Neural crest cell (in vitro differentiated cells): ENCODE measurements around the gene GPC6. TPM values are rescaled to one million over a fixed set of nuclear protein-coding genes. Genes with fewer than 3 reads are reported as not detected.

Source experiments
- DNase-seq: peaks from one replicate; pipeline ENCODE4 v3.0.0; 2021; ENCODE audit warnings: low read depth, mixed read lengths, low spot score
- H3K27ac Mint-ChIP-seq: one replicate; pipeline ENCODE4 v1.8.0; 2021; ENCODE audit warnings: mild to moderate bottlenecking, mixed read lengths; ENCODE audit not compliant: unreplicated experiment
- H3K27me3 Mint-ChIP-seq: 2 replicates; pipeline ENCODE4 v1.8.0; 2021; ENCODE audit warnings: low read depth, mild to moderate bottlenecking, mixed read lengths
- H3K36me3 Mint-ChIP-seq: 2 replicates; pipeline ENCODE4 v1.8.0; 2021; ENCODE audit warnings: low read depth, mild to moderate bottlenecking, mixed read lengths
- H3K4me1 Mint-ChIP-seq: 2 replicates; pipeline ENCODE4 v1.8.0; 2021; ENCODE audit warnings: mixed read lengths
- H3K4me3 Mint-ChIP-seq: one replicate; pipeline ENCODE4 v1.8.0; 2021; ENCODE audit warnings: mild to moderate bottlenecking, mixed read lengths
- H3K9me3 Mint-ChIP-seq: 2 replicates; pipeline ENCODE4 v1.8.0; 2021; ENCODE audit warnings: mixed read lengths
- total RNA-seq: library from RNA; stranded (reverse); gene quantifications from 2 replicates; pipeline ENCODE4 v1.2.1, GENCODE V29; 2021
- TF ChIP-seq, protein P1 (sequence below): fragments of 200-600 bp; sonication (generic); conservative IDR thresholded peaks from 2 replicates; pipeline ENCODE4 v1.5.0; 2021; ENCODE audit warnings: antibody characterized with exemption, mild to moderate bottlenecking

GPC6 gene
- total RNA-seq, 1 donor from 2014 or later: 13.4 TPM

DNA sequence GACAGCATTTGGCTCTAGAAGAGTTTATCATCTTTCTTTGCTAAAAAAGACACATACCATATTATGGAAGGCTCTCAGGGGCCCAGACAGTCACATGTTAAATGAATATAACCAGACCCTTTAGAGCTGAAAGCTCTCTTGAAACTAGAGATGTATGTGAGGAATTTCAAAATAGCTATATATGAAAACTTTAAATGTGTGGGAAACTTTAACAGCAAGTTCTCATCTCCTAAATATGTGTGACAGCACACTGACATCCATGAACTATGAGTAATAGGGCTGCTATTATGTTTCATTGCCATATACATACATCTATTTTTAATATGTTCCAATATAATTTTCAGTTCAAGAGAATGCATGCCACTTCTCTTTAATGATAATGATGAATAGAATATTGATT, 509.5 kb downstream of the GPC6 start:
- Mint-ChIP-seq H3K4me1 (no peaks in the 10 kb centered on the region), H3K4me3 (no peak overlapping the region), H3K9me3 (no peaks in the 10 kb centered on the region), H3K27me3 (no peaks in the 10 kb centered on the region), H3K27ac (no peak overlapping the region), H3K36me3 (no peaks in the 10 kb centered on the region)
- TF ChIP-seq, protein P1, sequence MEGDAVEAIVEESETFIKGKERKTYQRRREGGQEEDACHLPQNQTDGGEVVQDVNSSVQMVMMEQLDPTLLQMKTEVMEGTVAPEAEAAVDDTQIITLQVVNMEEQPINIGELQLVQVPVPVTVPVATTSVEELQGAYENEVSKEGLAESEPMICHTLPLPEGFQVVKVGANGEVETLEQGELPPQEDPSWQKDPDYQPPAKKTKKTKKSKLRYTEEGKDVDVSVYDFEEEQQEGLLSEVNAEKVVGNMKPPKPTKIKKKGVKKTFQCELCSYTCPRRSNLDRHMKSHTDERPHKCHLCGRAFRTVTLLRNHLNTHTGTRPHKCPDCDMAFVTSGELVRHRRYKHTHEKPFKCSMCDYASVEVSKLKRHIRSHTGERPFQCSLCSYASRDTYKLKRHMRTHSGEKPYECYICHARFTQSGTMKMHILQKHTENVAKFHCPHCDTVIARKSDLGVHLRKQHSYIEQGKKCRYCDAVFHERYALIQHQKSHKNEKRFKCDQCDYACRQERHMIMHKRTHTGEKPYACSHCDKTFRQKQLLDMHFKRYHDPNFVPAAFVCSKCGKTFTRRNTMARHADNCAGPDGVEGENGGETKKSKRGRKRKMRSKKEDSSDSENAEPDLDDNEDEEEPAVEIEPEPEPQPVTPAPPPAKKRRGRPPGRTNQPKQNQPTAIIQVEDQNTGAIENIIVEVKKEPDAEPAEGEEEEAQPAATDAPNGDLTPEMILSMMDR: no peak
- no peak for DNase-seq

DNA sequence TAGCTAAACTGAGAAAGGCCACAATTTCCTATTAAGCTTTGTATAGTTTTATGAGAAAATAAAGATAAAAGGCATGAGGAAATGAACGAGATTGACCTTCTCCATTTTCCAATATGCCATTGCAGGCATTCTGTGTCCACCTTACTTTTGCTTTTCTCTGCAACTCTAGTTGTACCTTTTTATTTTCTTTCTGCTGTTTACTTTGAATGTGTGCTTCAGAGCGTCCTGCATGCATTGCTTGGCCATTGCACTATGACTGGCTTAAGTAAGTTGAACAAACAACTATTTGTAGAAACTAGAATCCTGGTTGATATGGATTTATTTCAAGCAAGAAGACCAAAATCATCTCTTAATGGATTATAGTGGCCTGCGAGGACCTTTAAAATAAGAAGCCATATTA, 510.3 kb downstream of the GPC6 start:
- H3K27ac Mint-ChIP-seq: no peak overlapping the region
- H3K36me3 Mint-ChIP-seq: no peaks in the 10 kb centered on the region
- TF ChIP-seq, protein P1: no peak
- H3K27me3 Mint-ChIP-seq: no peaks in the 10 kb centered on the region
- DNase-seq: no peak
- peaks cover 4% of the 10 kb centered on the region for H3K9me3 Mint-ChIP-seq
- no peaks in the 10 kb centered on the region for H3K4me1 Mint-ChIP-seq
- H3K4me3 Mint-ChIP-seq: no peak overlapping the region

DNA sequence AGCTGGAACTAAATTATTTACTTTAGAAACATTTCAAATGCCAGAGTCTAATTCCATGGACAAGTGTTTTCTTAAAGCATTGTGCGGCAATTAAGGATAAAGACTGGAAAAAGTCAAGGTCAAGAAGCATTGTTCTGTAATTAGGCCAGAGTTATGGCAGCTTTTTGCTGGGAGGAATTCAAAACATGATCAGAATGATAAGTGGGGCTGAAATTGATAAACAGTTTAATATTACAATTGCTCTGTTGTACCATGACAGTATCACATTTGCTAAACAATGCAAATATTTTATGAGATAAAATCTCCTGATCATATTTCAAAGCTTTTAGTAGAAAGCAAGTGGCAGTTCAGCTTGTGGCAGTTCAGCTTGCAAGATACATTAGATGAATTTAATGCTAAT, 513.7 kb downstream of the GPC6 start:
- no peak overlapping the region for H3K27ac Mint-ChIP-seq
- peaks cover 5% of the 10 kb centered on the region for H3K36me3 Mint-ChIP-seq
- DNase-seq: no peak
- H3K9me3 Mint-ChIP-seq: peaks cover 11% of the 10 kb centered on the region
- peaks cover 7% of the 10 kb centered on the region for H3K27me3 Mint-ChIP-seq
- TF ChIP-seq, protein P1: no peak
- H3K4me1 Mint-ChIP-seq: peaks cover 6% of the 10 kb centered on the region
- no peak overlapping the region for H3K4me3 Mint-ChIP-seq

DNA sequence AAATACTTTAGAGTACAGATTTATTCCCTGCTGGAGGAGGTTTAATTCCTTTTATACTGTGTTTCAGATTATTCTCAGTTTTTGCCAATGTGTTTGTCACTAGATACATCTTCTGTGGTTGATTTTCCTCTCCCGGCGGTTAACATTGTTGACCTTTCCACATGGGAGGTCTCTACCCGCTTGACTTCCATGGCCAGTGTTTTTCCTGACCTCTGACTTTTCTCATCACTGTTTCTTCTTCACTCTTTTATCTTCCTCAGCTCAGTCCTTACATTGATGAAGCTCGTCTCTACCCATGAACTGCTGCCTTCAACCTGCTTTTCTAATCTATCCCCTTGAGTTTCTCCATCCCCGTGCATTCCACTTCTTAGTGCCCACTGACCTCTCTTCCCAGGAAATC, 517.4 kb downstream of the GPC6 start:
- no peak overlapping the region for H3K4me3 Mint-ChIP-seq
- peaks cover 6% of the 10 kb centered on the region for H3K36me3 Mint-ChIP-seq
- no peak for DNase-seq
- peaks cover 11% of the 10 kb centered on the region for H3K9me3 Mint-ChIP-seq
- no peak overlapping the region for H3K27ac Mint-ChIP-seq
- peaks cover 16% of the 10 kb centered on the region for H3K27me3 Mint-ChIP-seq
- TF ChIP-seq, protein P1: no peak
- peaks cover 6% of the 10 kb centered on the region for H3K4me1 Mint-ChIP-seq

DNA sequence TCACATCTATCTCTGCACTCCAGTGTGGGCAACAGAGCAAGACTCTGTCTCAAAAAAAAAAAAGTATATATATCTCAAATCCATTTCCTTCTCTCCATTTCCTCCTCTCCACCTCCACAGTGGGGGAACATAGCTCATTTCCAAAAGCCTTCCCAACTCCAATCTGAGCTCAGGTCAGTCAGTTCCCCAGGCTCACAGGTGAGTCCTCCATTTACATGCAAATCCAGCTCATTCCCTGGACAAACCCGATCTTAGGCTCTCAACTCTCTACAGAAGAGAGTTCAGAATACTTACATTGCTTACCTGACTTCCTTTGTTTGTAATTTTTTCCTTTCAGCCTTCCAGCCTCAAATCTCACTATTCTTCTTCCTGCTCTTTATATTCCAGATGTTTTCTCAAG, 518.3 kb downstream of the GPC6 start:
- Mint-ChIP-seq H3K27me3 (peaks cover 16% of the 10 kb centered on the region), H3K4me3 (no peak overlapping the region), H3K36me3 (peaks cover 6% of the 10 kb centered on the region), H3K4me1 (peaks cover 6% of the 10 kb centered on the region), H3K27ac (no peak overlapping the region), H3K9me3 (peaks cover 11% of the 10 kb centered on the region)
- DNase-seq: no peak
- TF ChIP-seq, protein P1: no peak

DNA sequence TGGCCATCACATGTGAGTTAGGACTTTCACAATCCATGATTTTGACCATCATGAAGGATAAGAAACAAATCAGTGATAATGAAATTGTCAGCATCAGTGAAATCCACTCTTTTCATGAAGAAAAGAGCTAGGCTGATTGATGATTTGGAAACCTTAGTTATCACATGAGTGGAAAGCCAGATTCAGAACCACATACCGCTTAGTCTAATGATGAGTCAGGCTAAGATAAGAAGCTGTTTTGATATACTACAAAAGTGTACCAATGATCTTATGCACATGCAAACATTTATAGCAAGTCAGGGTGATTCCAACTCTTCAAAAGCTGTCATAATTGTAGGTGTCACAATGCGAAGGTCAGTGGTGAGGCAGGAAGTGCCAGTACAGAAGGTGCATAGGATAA, 519.3 kb downstream of the GPC6 start:
- Mint-ChIP-seq H3K4me1 (peaks cover 6% of the 10 kb centered on the region), H3K27me3 (peaks cover 16% of the 10 kb centered on the region), H3K36me3 (peaks cover 6% of the 10 kb centered on the region)

More for the DNA sequence above, 519.3 kb downstream of the GPC6 start:
- DNase-seq: no peak
- Mint-ChIP-seq H3K9me3 (peaks cover 11% of the 10 kb centered on the region), H3K27ac (no peak overlapping the region), H3K4me3 (no peak overlapping the region)
- TF ChIP-seq, protein P1: no peak
